Chondrocyte (in vitro differentiated cells): ENCODE measurements around the gene ZC3HAV1. TPM values are rescaled to one million over a fixed set of nuclear protein-coding genes. Genes with fewer than 3 reads are reported as not detected.

ENCODE experiments used
- DNase-seq: peaks from one replicate; pipeline ENCODE4 v3.0.0; 2021; ENCODE audit warnings: mixed read lengths, low spot score
- H3K27ac Mint-ChIP-seq: one replicate; pipeline ENCODE4 v1.8.0; 2021; ENCODE audit warnings: mild to moderate bottlenecking, moderate library complexity, mixed read lengths; ENCODE audit not compliant: unreplicated experiment
- H3K27me3 Mint-ChIP-seq: 2 replicates; pipeline ENCODE4 v1.8.0; 2021; ENCODE audit warnings: low read depth, mixed read lengths
- H3K36me3 Mint-ChIP-seq: 2 replicates; pipeline ENCODE4 v1.8.0; 2021; ENCODE audit warnings: low read depth, mixed read lengths
- H3K4me1 Mint-ChIP-seq: 2 replicates; pipeline ENCODE4 v1.8.0; 2021; ENCODE audit warnings: low read depth, mild to moderate bottlenecking, mixed read lengths
- H3K4me3 Mint-ChIP-seq: one replicate; pipeline ENCODE4 v1.8.0; 2021; ENCODE audit warnings: mild to moderate bottlenecking, moderate library complexity, mixed read lengths; ENCODE audit not compliant: unreplicated experiment
- H3K9me3 Mint-ChIP-seq: 2 replicates; pipeline ENCODE4 v1.8.0; 2021; ENCODE audit warnings: low read depth, mixed read lengths
- total RNA-seq: library from RNA; stranded (reverse); gene quantifications from 3 replicates; pipeline ENCODE4 v1.2.1, GENCODE V29; 2021
- TF ChIP-seq, protein P1 (sequence below): fragments of 200-600 bp; sonication (generic); IDR thresholded peaks from 2 replicates; pipeline ENCODE4 v1.5.0; 2021; ENCODE audit warnings: antibody characterized with exemption, mild to moderate bottlenecking, moderate library complexity

ZC3HAV1 gene
- total RNA-seq, 1 donor from 2014 or later: 34.1 TPM

DNA sequence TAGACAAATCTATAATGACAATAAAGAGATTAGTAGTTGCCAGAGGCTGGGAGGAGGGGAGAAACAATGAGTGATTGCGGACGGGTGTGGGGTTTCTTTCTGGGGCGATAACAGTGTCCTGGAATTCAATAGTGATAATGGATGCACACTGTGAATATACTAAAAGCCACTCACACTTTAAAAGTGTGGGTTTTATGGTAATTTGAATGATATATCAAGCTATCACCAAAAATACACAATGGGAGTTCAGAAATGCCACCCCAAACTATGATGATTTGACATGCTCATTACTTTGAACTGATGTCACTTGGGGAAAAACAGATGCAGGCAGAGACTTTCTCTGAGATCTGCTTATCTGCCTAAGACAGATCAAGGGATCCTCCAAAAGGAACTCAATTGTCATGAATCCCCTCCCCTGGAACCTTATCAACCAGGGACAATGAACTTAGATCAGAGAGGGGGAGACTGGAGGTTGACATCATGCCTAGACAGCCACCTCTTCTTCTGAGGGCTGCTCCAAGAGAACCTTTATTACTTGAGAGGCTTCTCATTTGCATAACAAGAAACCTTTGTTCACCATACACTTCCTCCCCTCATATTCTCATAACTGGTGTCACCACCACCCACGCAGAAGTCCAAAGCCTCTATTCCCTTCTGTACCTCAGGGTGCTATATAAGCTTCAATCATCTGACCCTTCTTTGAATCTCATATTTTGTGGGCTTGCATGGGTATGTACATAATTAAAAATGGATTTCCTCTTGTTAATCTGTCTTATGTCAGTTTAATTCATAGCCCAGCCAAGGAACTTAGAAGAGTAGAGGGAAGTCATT, 14.8 kb upstream of the ZC3HAV1 start:
- no peaks in the 10 kb centered on the region for H3K9me3 Mint-ChIP-seq
- peaks cover 31% of the 10 kb centered on the region for H3K27me3 Mint-ChIP-seq
- TF ChIP-seq, protein P1, sequence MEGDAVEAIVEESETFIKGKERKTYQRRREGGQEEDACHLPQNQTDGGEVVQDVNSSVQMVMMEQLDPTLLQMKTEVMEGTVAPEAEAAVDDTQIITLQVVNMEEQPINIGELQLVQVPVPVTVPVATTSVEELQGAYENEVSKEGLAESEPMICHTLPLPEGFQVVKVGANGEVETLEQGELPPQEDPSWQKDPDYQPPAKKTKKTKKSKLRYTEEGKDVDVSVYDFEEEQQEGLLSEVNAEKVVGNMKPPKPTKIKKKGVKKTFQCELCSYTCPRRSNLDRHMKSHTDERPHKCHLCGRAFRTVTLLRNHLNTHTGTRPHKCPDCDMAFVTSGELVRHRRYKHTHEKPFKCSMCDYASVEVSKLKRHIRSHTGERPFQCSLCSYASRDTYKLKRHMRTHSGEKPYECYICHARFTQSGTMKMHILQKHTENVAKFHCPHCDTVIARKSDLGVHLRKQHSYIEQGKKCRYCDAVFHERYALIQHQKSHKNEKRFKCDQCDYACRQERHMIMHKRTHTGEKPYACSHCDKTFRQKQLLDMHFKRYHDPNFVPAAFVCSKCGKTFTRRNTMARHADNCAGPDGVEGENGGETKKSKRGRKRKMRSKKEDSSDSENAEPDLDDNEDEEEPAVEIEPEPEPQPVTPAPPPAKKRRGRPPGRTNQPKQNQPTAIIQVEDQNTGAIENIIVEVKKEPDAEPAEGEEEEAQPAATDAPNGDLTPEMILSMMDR: no peak
- DNase-seq: no peak
- H3K36me3 Mint-ChIP-seq: no peaks in the 10 kb centered on the region
- H3K27ac Mint-ChIP-seq: no peak overlapping the region
- no peaks in the 10 kb centered on the region for H3K4me1 Mint-ChIP-seq
- no peak overlapping the region for H3K4me3 Mint-ChIP-seq

DNA sequence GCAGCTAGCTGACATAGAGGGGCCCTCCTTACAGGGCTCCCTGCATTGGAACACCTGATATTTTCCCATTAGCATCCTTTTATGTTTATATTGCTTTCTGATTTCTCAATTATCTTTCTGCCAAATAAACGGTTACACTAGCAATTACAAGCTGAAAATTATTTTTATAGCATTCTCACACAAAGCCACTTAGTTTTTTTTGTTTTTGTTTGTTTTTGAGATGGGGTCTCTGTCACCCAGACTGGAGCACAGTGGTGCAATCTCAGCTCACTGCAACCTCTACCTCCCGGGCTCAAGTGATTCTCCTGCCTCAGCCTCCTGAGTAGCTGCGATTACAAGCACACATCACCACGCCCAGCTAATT, 9.9 kb upstream of the ZC3HAV1 start:
- H3K9me3 Mint-ChIP-seq: no peaks in the 10 kb centered on the region
- H3K27ac Mint-ChIP-seq: no peak overlapping the region
- H3K27me3 Mint-ChIP-seq: peaks cover 11% of the 10 kb centered on the region
- DNase-seq: no peak
- TF ChIP-seq, protein P1: no peak
- H3K4me3 Mint-ChIP-seq: no peak overlapping the region
- peaks cover 8% of the 10 kb centered on the region for H3K4me1 Mint-ChIP-seq
- no peaks in the 10 kb centered on the region for H3K36me3 Mint-ChIP-seq

DNA sequence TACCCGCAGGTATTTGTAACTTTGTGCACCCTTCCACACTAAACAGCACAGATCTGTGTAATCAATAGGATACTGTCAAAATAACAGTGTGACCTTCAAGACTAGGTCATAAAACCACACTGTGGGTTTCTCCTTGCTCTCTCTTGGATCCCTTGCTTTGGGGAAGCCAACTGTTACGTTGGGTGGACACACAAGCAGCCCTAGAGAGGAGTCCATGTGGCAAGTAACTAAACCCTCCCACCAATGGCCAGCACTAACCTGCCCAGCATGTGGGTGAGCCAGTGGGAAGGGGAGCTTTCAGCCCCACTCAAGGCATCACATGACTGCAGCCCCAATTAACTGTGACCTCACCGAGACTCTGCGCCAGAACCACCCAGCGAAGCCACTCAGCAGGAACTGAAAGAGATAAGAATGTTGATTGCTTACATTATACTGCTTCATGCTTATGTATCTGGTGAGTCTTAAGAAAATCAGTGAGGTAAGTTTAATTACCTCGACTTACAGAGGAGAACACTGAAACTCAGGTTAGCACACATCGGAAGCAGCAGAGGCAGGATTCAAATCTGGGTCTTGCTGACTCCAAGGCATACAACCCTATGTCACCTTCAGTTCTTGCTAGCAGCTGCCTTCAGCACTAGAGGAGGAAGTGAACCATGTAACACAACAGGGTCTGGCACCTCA, 9.4 kb upstream of the ZC3HAV1 start:
- no peak for DNase-seq
- H3K36me3 Mint-ChIP-seq: no peaks in the 10 kb centered on the region
- TF ChIP-seq, protein P1: no peak
- peaks cover 8% of the 10 kb centered on the region for H3K4me1 Mint-ChIP-seq
- H3K27me3 Mint-ChIP-seq: peaks cover 8% of the 10 kb centered on the region
- H3K27ac Mint-ChIP-seq: no peak overlapping the region
- H3K9me3 Mint-ChIP-seq: no peaks in the 10 kb centered on the region
- H3K4me3 Mint-ChIP-seq: no peak overlapping the region

DNA sequence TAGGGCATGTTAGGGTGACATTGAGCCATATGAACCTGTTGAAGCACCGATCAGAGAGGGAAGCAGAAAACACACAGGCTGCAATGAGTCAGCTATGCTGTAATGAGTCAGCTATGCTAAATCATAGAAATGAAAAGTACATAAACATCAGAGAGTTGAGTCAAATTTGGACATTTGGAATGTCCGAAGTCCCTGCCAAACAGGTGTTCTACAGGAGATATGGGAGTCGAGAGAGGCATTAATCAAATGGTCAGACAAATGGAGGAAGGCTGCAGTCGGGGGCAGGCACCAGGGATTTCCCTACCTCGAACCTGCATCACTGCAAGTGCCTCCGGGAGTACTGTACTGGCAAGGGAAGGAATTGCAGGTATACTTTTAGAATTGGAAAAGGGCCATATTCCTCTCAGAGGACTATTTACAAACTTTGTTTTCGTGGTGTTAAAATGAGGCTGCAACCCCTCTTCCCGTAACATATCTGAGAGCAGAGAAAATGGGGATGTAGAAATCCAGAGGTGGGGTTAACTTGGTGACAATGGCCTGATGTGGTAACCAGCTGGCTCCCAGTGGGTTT, 8.8 kb upstream of the ZC3HAV1 start:
- no peak for DNase-seq
- Mint-ChIP-seq H3K4me1 (peaks cover 8% of the 10 kb centered on the region), H3K9me3 (no peaks in the 10 kb centered on the region), H3K27me3 (peaks cover 3% of the 10 kb centered on the region), H3K27ac (no peak overlapping the region), H3K36me3 (no peaks in the 10 kb centered on the region), H3K4me3 (no peak overlapping the region)
- TF ChIP-seq, protein P1: no peak

DNA sequence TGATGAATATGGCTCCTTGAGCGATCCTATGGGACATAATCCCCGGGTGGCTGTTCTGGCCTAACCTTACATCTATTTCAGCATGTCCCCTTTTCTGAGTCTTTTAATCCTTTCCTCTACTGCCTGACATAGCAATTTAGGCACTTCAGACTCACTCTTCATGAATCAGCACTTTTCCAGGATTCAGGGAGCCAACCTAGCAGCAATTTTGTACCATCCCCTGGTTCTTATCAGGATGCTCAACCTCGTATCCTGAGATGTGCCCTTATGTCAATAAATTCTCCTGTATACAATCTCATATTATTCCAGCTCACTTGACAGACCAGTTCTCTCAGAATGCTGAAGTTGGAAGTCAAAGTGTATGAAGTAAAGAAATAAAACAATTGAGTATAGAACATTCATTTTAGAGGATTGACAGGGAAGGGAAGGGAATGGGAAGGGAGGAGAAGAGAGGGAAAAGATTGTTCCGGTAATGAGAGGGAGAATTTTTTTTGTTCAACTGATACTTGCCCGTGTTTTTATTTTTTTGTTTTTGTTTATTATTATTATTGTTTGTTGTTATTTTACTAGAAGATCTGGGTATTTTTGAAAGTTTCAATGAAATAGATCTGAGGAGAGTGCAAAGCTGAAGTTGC, 8.2 kb upstream of the ZC3HAV1 start:
- DNase-seq: no peak
- Mint-ChIP-seq H3K4me3 (no peak overlapping the region), H3K9me3 (no peaks in the 10 kb centered on the region), H3K36me3 (no peaks in the 10 kb centered on the region), H3K27ac (no peak overlapping the region), H3K4me1 (peaks cover 8% of the 10 kb centered on the region), H3K27me3 (no peaks in the 10 kb centered on the region)
- TF ChIP-seq, protein P1: no peak
